ENCODE data around the gene SLC6A6. TPM values are rescaled to one million over a fixed set of nuclear protein-coding genes. Genes with fewer than 3 reads are reported as not detected.

Gene SLC6A6
- total RNA-seq, 1 donor from 2014 or later, result 24.2 TPM

GRCh38 chr3:14461748-14462324 lies 59.4 kb downstream of the SLC6A6 start:
- Histone ChIP-seq H3K27me3 (ENCODE audit: insufficient read depth, low read length) (no peaks in the 10 kb centered on the region), H3K9ac (ENCODE audit: low read length) (no peak overlapping the region), H3K36me3 (ENCODE audit: insufficient read depth, low read length) (no peaks in the 10 kb centered on the region), H3K4me1 (ENCODE audit: insufficient read depth, low read length) (peaks cover 37% of the 10 kb centered on the region), H2AFZ (ENCODE audit: low read depth, low read length) (no peak overlapping the region), H3K9me3 (ENCODE audit: insufficient read depth, low read depth, low read length) (no peaks in the 10 kb centered on the region), H4K20me1 (ENCODE audit: insufficient read depth, low read length) (no peaks in the 10 kb centered on the region), H3K27ac (ENCODE audit: low read depth, low read length) (no peak overlapping the region), H3K4me2 (ENCODE audit: low read length) (no peak overlapping the region), H3K4me3 (ENCODE audit: insufficient read depth, low read depth, low read length) (no peak overlapping the region), H3K79me2 (ENCODE audit: insufficient read depth, low read length) (no peaks in the 10 kb centered on the region)
- peaks cover 4% of the 10 kb centered on the region for H3K36me3 Mint-ChIP-seq (ENCODE audit: low read depth, unreplicated experiment)
- no peak overlapping the region for H3K4me3 Mint-ChIP-seq (ENCODE audit: unreplicated experiment)
- H3K27ac Mint-ChIP-seq (ENCODE audit: unreplicated experiment), result no peak overlapping the region
- peaks cover 2% of the 10 kb centered on the region for H3K9me3 Mint-ChIP-seq (ENCODE audit: unreplicated experiment)
- peak; percentile 49 for TF ChIP-seq CTCF (IDR thresholded peaks at IDR 0.05; ENCODE audit: insufficient read depth, low read depth, low read length)
- TF ChIP-seq EZH2 (IDR thresholded peaks at IDR 0.05; ENCODE audit: insufficient read depth, low read length), result no peak
- no peaks in the 10 kb centered on the region for H3K27me3 Mint-ChIP-seq (ENCODE audit: low read depth, unreplicated experiment)
- peak; percentile 52 for DNase-seq (ENCODE audit: low read depth)
- peaks cover 34% of the 10 kb centered on the region for H3K4me1 Mint-ChIP-seq (ENCODE audit: low read depth, unreplicated experiment)
- no peak for FAIRE-seq

- Mint-ChIP-seq H3K4me3 (ENCODE audit: unreplicated experiment) (no peak overlapping the region), H3K27me3 (ENCODE audit: low read depth, unreplicated experiment) (no peaks in the 10 kb centered on the region), H3K4me1 (ENCODE audit: low read depth, unreplicated experiment) (peaks cover 34% of the 10 kb centered on the region), H3K27ac (ENCODE audit: unreplicated experiment) (no peak overlapping the region), H3K36me3 (ENCODE audit: low read depth, unreplicated experiment) (peaks cover 4% of the 10 kb centered on the region), H3K9me3 (ENCODE audit: unreplicated experiment) (peaks cover 2% of the 10 kb centered on the region)
- no peak overlapping the region for H2AFZ ChIP-seq (ENCODE audit: low read depth, low read length)
- peaks cover 37% of the 10 kb centered on the region for H3K4me1 ChIP-seq (ENCODE audit: insufficient read depth, low read length)
- peaks cover 2% of the 10 kb centered on the region for H4K20me1 ChIP-seq (ENCODE audit: insufficient read depth, low read length)
- no peaks in the 10 kb centered on the region for H3K36me3 ChIP-seq (ENCODE audit: insufficient read depth, low read length)
- H3K4me3 ChIP-seq (ENCODE audit: insufficient read depth, low read depth, low read length), result no peak overlapping the region
- H3K27ac ChIP-seq (ENCODE audit: low read depth, low read length), result no peak overlapping the region
- no peaks in the 10 kb centered on the region for H3K9me3 ChIP-seq (ENCODE audit: insufficient read depth, low read depth, low read length)
- no peak for DNase-seq (ENCODE audit: low read depth)
- no peak for TF ChIP-seq CTCF (IDR thresholded peaks at IDR 0.05; ENCODE audit: insufficient read depth, low read depth, low read length)
- TF ChIP-seq EZH2 (IDR thresholded peaks at IDR 0.05; ENCODE audit: insufficient read depth, low read length), result no peak
- FAIRE-seq, result no peak
- no peak overlapping the region for H3K4me2 ChIP-seq (ENCODE audit: low read length)
- no peak overlapping the region for H3K9ac ChIP-seq (ENCODE audit: low read length)
- H3K79me2 ChIP-seq (ENCODE audit: insufficient read depth, low read length), result no peaks in the 10 kb centered on the region
- no peaks in the 10 kb centered on the region for H3K27me3 ChIP-seq (ENCODE audit: insufficient read depth, low read length)
Measured at GRCh38 chr3:14462738-14463137, 60.3 kb downstream of the SLC6A6 start.

- FAIRE-seq (no peak), DNase-seq (ENCODE audit: low read depth) (no peak)
- H3K79me2 ChIP-seq (ENCODE audit: insufficient read depth, low read length), result no peaks in the 10 kb centered on the region
- TF ChIP-seq EZH2 (IDR thresholded peaks at IDR 0.05; ENCODE audit: insufficient read depth, low read length), result no peak
- no peak for TF ChIP-seq CTCF (IDR thresholded peaks at IDR 0.05; ENCODE audit: insufficient read depth, low read depth, low read length)
- peaks cover 5% of the 10 kb centered on the region for H4K20me1 ChIP-seq (ENCODE audit: insufficient read depth, low read length)
- peaks cover 2% of the 10 kb centered on the region for H3K9me3 Mint-ChIP-seq (ENCODE audit: unreplicated experiment)
- no peaks in the 10 kb centered on the region for H3K36me3 ChIP-seq (ENCODE audit: insufficient read depth, low read length)
- no peak overlapping the region for H2AFZ ChIP-seq (ENCODE audit: low read depth, low read length)
- no peaks in the 10 kb centered on the region for H3K9me3 ChIP-seq (ENCODE audit: insufficient read depth, low read depth, low read length)
- no peak overlapping the region for H3K27ac Mint-ChIP-seq (ENCODE audit: unreplicated experiment)
- no peaks in the 10 kb centered on the region for H3K27me3 Mint-ChIP-seq (ENCODE audit: low read depth, unreplicated experiment)
- H3K4me1 ChIP-seq (ENCODE audit: insufficient read depth, low read length), result peaks cover 33% of the 10 kb centered on the region
- H3K27ac ChIP-seq (ENCODE audit: low read depth, low read length), result no peak overlapping the region
- no peak overlapping the region for H3K4me3 Mint-ChIP-seq (ENCODE audit: unreplicated experiment)
- peaks cover 26% of the 10 kb centered on the region for H3K4me1 Mint-ChIP-seq (ENCODE audit: low read depth, unreplicated experiment)
- H3K27me3 ChIP-seq (ENCODE audit: insufficient read depth, low read length), result no peaks in the 10 kb centered on the region
- H3K4me3 ChIP-seq (ENCODE audit: insufficient read depth, low read depth, low read length), result no peak overlapping the region
- no peak overlapping the region for H3K9ac ChIP-seq (ENCODE audit: low read length)
- no peak overlapping the region for H3K4me2 ChIP-seq (ENCODE audit: low read length)
- H3K36me3 Mint-ChIP-seq (ENCODE audit: low read depth, unreplicated experiment), result peaks cover 4% of the 10 kb centered on the region
Measured at GRCh38 chr3:14463330-14464140, 61.1 kb downstream of the SLC6A6 start.

Measured in astrocyte (in vitro differentiated cells and primary cell).